SK-N-SH treated with all-trans-retinoic acid at 6 μM for 48 hours (cell line): ENCODE results near the gene KIAA1217.

Experiments
- ARNTL ChIP-seq: fragments of 450-650 bp; formaldehyde crosslinking; IDR thresholded peaks from 2 replicates; pipeline ENCODE4 v1.5.0; 2020; ENCODE audit warnings: low read depth, mild to moderate bottlenecking, moderate library complexity, borderline replicate concordance
- BACH2 ChIP-seq: fragments of 250-450 bp; sonication (Bioruptor Pico); IDR thresholded peaks from 2 replicates; pipeline ENCODE4 v1.9.0; 2021; ENCODE audit warnings: mild to moderate bottlenecking, borderline replicate concordance
- CSDC2 ChIP-seq: fragments of 250-450 bp; sonication (Bioruptor Pico); IDR thresholded peaks from 2 replicates; pipeline ENCODE4 v1.5.0; 2020; ENCODE audit warnings: mild to moderate bottlenecking, moderate library complexity
- ESRRG ChIP-seq: fragments of 250-450 bp; sonication (Bioruptor Pico); IDR thresholded peaks from 2 replicates; pipeline ENCODE4 v1.6.1; 2021; ENCODE audit warnings: mild to moderate bottlenecking
- PATZ1 ChIP-seq: fragments of 250-450 bp; sonication (Bioruptor Pico); IDR thresholded peaks from 2 replicates; pipeline ENCODE4 v1.8.0; 2020; ENCODE audit warnings: mild to moderate bottlenecking, moderate library complexity, borderline replicate concordance
- PPARA ChIP-seq: fragments of 250-450 bp; sonication (Bioruptor Pico); IDR thresholded peaks from 2 replicates; pipeline ENCODE4 v1.5.0; 2020; ENCODE audit warnings: mild to moderate bottlenecking, borderline replicate concordance
- SNAI2 ChIP-seq: fragments of 250-450 bp; sonication (Bioruptor Pico); IDR thresholded peaks from 2 replicates; pipeline ENCODE4 v1.5.0; 2020; ENCODE audit warnings: mild to moderate bottlenecking, moderate library complexity
- TCF4 ChIP-seq: fragments of 250-450 bp; sonication (Bioruptor Pico); IDR thresholded peaks from 2 replicates; pipeline ENCODE4 v1.8.0; 2021; ENCODE audit warnings: mild to moderate bottlenecking, moderate library complexity, borderline replicate concordance
- TOX ChIP-seq: fragments of 250-450 bp; sonication (Bioruptor Pico); IDR thresholded peaks from 2 replicates; pipeline ENCODE4 v1.8.0; 2021; ENCODE audit warnings: mild to moderate bottlenecking, moderate library complexity, borderline replicate concordance
- ZFP30 ChIP-seq: fragments of 450-650 bp; formaldehyde crosslinking; IDR thresholded peaks from 2 replicates; pipeline ENCODE4 v1.5.0; 2022; ENCODE audit warnings: mild to moderate bottlenecking, moderate library complexity
- ZNF565 ChIP-seq: fragments of 450-650 bp; formaldehyde crosslinking; conservative IDR thresholded peaks from 2 replicates; pipeline ENCODE4 v1.5.0; 2020; ENCODE audit warnings: low read depth, mild to moderate bottlenecking, moderate library complexity
- ZNF8 ChIP-seq: fragments of 450-650 bp; formaldehyde crosslinking; IDR thresholded peaks from 2 replicates; pipeline ENCODE4 v1.5.0; 2020; ENCODE audit warnings: mild to moderate bottlenecking, moderate library complexity
- TF ChIP-seq, protein P1 (sequence below): fragments of 250-450 bp; sonication (Bioruptor Pico); IDR thresholded peaks from 2 replicates; pipeline ENCODE4 v1.5.1; 2020; ENCODE audit warnings: low read depth, mild to moderate bottlenecking, moderate library complexity

DNA sequence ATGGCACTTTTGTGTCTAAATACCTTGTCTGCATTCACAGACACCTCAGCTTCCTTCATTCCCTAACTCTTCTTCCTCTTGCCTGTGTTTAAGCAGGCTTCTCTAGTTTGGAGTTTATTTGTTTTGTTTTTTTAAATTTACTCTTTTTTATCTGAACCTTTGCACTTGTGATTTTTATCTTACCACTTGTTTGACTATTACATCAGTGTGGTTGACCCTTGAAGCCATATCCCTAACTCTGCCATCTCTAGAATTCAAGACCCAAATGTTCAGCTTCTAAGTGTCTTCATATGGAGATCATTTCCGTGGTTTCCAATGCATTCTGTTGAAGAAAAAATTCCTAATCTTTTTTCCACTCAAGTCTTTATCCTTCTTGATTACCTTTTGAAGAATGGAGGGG is 233.3 kb downstream of the KIAA1217 start:
- TF ChIP-seq SNAI2 (CRISPR knock-in tag) (no peak), ESRRG (CRISPR knock-in tag) (no peak), PPARA (no peak), CSDC2 (CRISPR knock-in tag) (no peak), TOX (CRISPR knock-in tag) (no peak), PATZ1 (CRISPR knock-in tag) (no peak), ARNTL (CRISPR knock-in tag) (no peak), ZNF565 (CRISPR knock-in tag) (no peak), ZNF8 (CRISPR knock-in tag) (no peak), ZFP30 (no peak), TCF4 (no peak), BACH2 (CRISPR knock-in tag) (no peak)
- TF ChIP-seq, protein P1, sequence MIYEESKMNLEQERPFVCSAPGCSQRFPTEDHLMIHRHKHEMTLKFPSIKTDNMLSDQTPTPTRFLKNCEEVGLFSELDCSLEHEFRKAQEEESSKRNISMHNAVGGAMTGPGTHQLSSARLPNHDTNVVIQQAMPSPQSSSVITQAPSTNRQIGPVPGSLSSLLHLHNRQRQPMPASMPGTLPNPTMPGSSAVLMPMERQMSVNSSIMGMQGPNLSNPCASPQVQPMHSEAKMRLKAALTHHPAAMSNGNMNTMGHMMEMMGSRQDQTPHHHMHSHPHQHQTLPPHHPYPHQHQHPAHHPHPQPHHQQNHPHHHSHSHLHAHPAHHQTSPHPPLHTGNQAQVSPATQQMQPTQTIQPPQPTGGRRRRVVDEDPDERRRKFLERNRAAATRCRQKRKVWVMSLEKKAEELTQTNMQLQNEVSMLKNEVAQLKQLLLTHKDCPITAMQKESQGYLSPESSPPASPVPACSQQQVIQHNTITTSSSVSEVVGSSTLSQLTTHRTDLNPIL (CRISPR knock-in tag) = no peak
